GM19397 (cell line): ENCODE measurements around the gene ALDH1A1.

Experiments used
- ATAC-seq: cut with Tn5 transposase; IDR thresholded peaks from one replicate; pipeline ENCODE4 v1.9.1; 2021; ENCODE audit warnings: mild to moderate bottlenecking, moderate library complexity; ENCODE audit not compliant: unreplicated experiment

Gene ALDH1A1

DNA sequence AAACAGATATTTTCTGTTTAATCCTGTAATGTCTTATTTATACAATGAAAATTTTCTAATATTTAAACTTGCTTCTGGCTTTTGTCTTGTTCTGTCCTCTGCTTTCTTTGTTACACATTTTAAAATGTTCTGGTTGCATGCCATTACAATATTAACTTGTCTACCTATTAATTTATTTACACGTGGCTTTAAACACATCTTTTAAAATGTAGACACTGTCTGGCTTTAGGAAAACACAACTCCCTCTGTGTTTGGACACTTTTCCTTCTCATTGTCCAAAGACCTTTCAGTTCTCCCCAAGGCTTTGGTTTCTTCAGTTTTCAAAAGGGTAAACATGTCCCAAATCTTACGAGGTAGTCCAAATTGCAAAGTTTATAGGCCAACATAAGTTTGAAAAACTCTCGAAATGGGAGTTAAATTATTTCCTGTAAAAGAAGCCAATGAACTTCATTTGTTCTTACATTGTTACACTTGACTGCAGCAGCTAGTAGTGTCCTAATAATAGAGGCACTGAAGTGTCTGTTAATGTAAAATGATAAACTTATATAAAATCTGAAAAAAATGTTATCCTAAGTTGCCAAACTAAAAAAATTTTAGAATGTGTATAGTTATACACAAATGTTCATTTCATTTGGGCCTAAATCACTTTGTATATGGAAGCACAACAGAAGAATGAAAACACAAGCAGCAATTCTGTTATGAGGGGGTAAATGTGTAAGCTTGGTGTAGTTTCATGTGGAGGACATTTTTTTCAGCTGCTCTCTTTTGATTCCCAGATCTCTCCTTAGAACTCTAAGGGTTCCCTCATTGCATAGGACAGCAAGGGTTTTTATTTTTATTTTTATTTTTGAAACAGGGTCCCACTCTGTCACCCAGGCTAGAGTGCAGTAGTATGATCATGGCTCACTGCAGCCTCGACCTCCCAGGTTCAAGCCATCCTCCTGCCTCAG, 53.8 kb downstream of the ALDH1A1 start:
- ATAC-seq, result no peak

DNA sequence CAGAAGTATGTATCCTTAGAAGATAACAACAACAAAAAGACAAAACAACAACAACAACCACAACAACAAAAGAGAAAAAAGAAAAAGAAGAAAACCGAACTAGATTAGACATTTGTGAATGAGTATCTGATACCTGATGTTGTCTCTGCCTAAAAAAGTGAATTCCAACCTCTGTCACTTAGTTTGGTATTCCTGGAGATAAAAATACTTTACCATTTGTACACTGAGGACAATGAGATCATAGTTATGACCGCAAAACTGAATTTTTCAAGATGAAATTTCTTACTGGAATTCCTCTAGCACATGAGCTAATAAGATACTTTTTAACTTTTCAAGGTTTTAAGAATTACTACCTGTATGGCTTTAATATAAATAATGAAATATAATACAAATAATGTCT, 54.5 kb downstream of the ALDH1A1 start:
- ATAC-seq, result no peak

GRCh38 chr9:72897069-72897649, 55.7 kb downstream of the ALDH1A1 start:
- ATAC-seq, result no peak

GRCh38 chr9:72896439-72896838, 56.4 kb downstream of the ALDH1A1 start:
- no peak for ATAC-seq

DNA sequence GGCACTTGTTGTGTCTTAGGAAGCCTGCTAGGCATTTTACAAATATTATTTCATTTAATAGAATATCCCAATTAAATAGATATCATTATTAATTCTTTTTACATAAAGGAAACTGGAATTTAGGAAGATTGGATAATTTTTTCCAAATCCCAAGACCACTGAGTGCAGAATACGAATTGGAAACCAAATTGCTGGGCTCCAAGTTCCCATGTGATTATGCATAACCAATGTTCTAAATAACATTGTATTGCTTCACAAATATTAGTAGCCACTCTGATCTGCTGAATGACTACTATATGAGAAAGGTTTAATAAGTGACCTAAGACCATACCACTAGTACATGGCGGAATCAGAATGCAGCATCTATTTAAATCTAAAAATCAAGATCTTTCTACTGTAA, 57.7 kb downstream of the ALDH1A1 start:
- no peak for ATAC-seq

DNA sequence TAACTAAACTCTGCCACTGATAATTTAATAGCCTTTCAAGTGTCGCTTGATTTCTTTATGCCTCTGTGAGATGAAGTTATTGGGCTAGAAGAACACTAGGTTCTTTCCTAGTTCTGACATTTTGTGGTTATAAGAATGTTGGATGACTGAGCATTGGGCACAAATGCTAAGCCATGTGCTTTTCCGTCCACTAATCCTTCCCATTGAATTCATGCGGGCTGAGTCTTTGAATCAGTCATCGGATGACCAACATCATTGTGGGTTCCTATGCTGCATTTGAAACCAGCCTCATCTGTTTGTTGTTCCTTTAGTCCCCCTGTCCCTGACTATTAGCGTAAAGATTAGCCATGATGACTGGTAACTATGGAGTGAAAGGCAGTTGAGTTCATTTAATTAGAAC, 58.5 kb downstream of the ALDH1A1 start:
- no peak for ATAC-seq

- no peak for ATAC-seq
Observed at GRCh38 chr9:72893437-72893836, 59.4 kb downstream of the ALDH1A1 start.

DNA sequence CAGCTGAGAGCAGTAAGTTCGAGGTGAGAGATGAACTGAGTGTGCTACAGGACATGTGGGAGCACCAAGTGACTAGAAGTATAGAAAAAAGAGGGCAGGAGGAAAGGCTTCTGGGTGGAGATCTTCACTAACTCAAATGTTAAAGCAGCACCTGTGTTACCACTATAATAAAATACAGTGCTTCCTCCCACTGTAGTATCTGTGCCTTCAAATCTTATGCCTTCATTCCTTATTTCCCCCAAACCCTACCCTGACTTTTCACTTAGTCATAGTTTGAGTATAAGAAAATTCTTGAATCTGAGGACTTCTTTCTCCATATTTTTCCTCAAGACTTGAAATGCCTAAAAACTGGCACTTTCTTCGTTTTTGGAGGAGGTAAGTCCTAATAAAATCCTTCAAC, 61.8 kb downstream of the ALDH1A1 start:
- ATAC-seq, result no peak

GRCh38 chr9:72888943-72889342, 63.9 kb downstream of the ALDH1A1 start:
- ATAC-seq, result no peak

DNA sequence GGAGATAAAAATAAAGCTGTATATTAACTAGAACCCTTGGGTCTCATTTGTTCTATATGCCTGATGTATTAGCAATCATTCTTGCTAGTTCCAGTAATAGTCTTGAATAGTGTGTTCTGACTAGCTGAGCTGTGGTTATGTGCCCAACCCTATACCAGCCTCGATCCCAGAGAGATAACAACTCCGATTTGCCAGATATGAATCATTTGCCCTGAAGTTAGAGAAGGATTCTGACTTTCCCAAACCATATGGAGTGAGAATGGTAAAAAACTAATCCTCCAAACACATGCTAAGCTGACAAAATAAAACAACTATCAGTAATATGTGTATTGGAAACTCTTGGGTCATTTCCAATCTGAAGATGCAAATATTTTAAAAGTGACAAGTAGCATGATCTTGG, 64.8 kb downstream of the ALDH1A1 start:
- ATAC-seq, result no peak

DNA sequence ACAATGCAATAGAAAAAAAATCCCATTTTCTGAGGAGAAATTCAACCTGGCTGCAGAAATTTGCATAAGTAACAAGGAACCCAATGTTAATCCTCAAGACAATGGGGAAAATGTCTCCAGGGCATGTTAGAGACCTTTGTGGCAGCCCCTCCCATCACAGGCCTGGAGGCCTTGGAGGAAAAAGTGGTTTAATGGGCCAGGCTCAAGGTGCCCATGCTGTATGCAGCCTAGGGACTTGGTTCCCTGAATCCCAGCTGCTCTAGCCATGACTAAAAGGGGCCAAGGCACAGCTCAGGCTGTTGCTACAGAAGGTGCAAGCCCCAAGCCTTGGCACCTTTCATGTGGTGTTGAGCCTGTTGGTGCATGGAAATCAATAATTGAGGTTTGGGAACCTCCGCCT, 66.5 kb downstream of the ALDH1A1 start:
- ATAC-seq, result no peak

- no peak for ATAC-seq
Observed at GRCh38 chr9:72884508-72884907, 68.3 kb downstream of the ALDH1A1 start.

DNA sequence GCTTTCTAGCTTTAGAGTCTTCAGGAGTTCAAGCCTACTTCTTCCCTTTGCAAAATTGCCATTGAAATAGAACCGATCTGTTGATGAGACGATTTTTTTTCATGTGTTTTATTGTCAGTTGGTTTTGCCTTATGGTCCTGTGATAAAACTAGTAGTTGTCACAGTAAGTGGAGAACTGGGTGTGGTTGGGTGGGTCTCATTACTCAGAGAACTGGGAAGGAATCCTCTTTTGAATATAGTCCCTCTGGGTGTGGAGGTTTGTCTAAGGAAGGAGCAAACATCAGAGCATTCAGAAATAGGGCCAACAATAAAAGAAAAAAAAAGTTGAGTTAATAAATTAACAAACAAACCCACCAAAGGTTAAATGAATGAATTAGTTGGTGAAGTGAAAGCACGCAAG, 69.0 kb downstream of the ALDH1A1 start:
- ATAC-seq, result no peak

- ATAC-seq, result no peak
Observed at GRCh38 chr9:72882117-72882775, 70.6 kb downstream of the ALDH1A1 start.

- no peak for ATAC-seq
Observed at GRCh38 chr9:72880821-72881220, 72.0 kb downstream of the ALDH1A1 start.

GRCh38 chr9:72875221-72875620, 77.6 kb downstream of the ALDH1A1 start:
- no peak for ATAC-seq

GRCh38 chr9:72874344-72874743, 78.5 kb downstream of the ALDH1A1 start:
- ATAC-seq, result no peak

- ATAC-seq, result no peak
Observed at GRCh38 chr9:72873456-72873855, 79.4 kb downstream of the ALDH1A1 start.

- no peak for ATAC-seq
Observed at GRCh38 chr9:72872718-72873117, 80.1 kb downstream of the ALDH1A1 start.

- no peak for ATAC-seq
Observed at GRCh38 chr9:72871685-72872084, 81.2 kb downstream of the ALDH1A1 start.

- ATAC-seq, result no peak
Observed at GRCh38 chr9:72864327-72864726, 88.5 kb downstream of the ALDH1A1 start.
